Natural killer cell treated with Interleukin-12 subunit alpha and Interleukin-12 subunit beta and Interleukin-15 and Interleukin-18, amount 100 ng/mL, for 72 hours (primary cell): ENCODE data around the gene RNF123. TPM values are rescaled to one million over a fixed set of nuclear protein-coding genes. Genes with fewer than 3 reads are reported as not detected.

ENCODE experiments used
- ATAC-seq, 2 donors: fragments of 150-1000 bp; cut with Tn5 transposase in 1 of 2; sonication (Bioruptor Pico), chemical (Tn5 transposase) in 1 of 2; 2 replicates each; pipeline ENCODE4 v1.10.0; 2021
- DNase-seq: peaks from one replicate; pipeline ENCODE4 v3.0.0; 2022; ENCODE audit warnings: low spot score
- H3K27ac Mint-ChIP-seq, 2 donors: 1 replicate in 1 of 2; 2 replicates in 1 of 2; pipeline ENCODE4 v1.8.0; 2022; ENCODE audit warnings: mixed read lengths in 2 of 2, mild to moderate bottlenecking in 1 of 2, moderate library complexity in 1 of 2
- H3K27me3 Mint-ChIP-seq, 2 donors: 1 replicate in 1 of 2; 2 replicates in 1 of 2; pipeline ENCODE4 v1.8.0; 2022; ENCODE audit warnings: mixed read lengths in 2 of 2
- H3K36me3 Mint-ChIP-seq: one replicate; pipeline ENCODE4 v1.8.0; 2022; ENCODE audit warnings: mixed read lengths
- H3K4me1 Mint-ChIP-seq, 2 donors: 1 replicate in 1 of 2; 2 replicates in 1 of 2; pipeline ENCODE4 v1.8.0; 2022; ENCODE audit warnings: low read depth in 2 of 2, mixed read lengths in 2 of 2, mild to moderate bottlenecking in 1 of 2
- H3K4me3 Mint-ChIP-seq: one replicate; pipeline ENCODE4 v1.8.0; 2022; ENCODE audit warnings: mixed read lengths
- H3K9me3 Mint-ChIP-seq: 2 replicates; pipeline ENCODE4 v1.8.0; 2022; ENCODE audit warnings: mixed read lengths
- total RNA-seq, 2 donors: library from RNA; stranded (reverse); gene quantifications; one replicate each; pipeline ENCODE4 v1.2.3, GENCODE V29; 2022

Gene RNF123
- total RNA-seq, 2 donors from 2014 or later = 45.6 to 67.9 TPM

- H3K27me3 Mint-ChIP-seq = no peaks in the 10 kb centered on the region
- H3K4me3 Mint-ChIP-seq = peak overlapping the region; percentile 84
- DNase-seq = no peak
- ATAC-seq = no peak
- H3K4me1 Mint-ChIP-seq = peaks cover 24 to 40% of the 10 kb centered on the region in 2 donors
- H3K27ac Mint-ChIP-seq = peak overlapping the region; percentile 66 to 82
- no peaks in the 10 kb centered on the region for H3K36me3 Mint-ChIP-seq
- no peaks in the 10 kb centered on the region for H3K9me3 Mint-ChIP-seq
Observed at GRCh38 chr3:49717959-49718857, 28.9 kb downstream of the RNF123 start.

GRCh38 chr3:49718858-49719213 lies 29.5 kb downstream of the RNF123 start:
- peaks cover 24 to 40% of the 10 kb centered on the region in 2 donors for H3K4me1 Mint-ChIP-seq
- no peaks in the 10 kb centered on the region for H3K9me3 Mint-ChIP-seq
- H3K36me3 Mint-ChIP-seq = no peaks in the 10 kb centered on the region
- H3K27me3 Mint-ChIP-seq = no peaks in the 10 kb centered on the region
- DNase-seq (no peak), ATAC-seq (no peak)
- H3K27ac Mint-ChIP-seq = peak overlapping the region; percentile 66 to 82
- H3K4me3 Mint-ChIP-seq = peak overlapping the region; percentile 84

GRCh38 chr3:49719214-49719884 lies 30.0 kb downstream of the RNF123 start, which contains the start of gene AMIGO3:
Gene AMIGO3 (minus strand): TSS chr3:49719684. CDS start chr3:49719465, 219 bp downstream.
- H3K4me3 Mint-ChIP-seq = peak within 1 kb of the TSS; percentile 84
- H3K9me3 Mint-ChIP-seq = no peaks in the 10 kb centered on the region
- no peaks in the 10 kb centered on the region for H3K27me3 Mint-ChIP-seq
- no peaks in the 10 kb centered on the region for H3K36me3 Mint-ChIP-seq
- H3K4me1 Mint-ChIP-seq = peaks cover 28 to 41% of the 10 kb centered on the region in 2 donors
- peak; percentile 94 for DNase-seq
- peak; percentile 74 to 79 for ATAC-seq
- peak within 1 kb of the TSS; percentile 66 to 82 for H3K27ac Mint-ChIP-seq

- Mint-ChIP-seq H3K27me3 (no peaks in the 10 kb centered on the region), H3K9me3 (no peaks in the 10 kb centered on the region), H3K4me3 (peak overlapping the region; percentile 15), H3K36me3 (no peaks in the 10 kb centered on the region), H3K4me1 (peaks cover 29 to 41% of the 10 kb centered on the region in 2 donors), H3K27ac (peak overlapping the region; percentile 39 to 67)
- ATAC-seq = no peak
- no peak for DNase-seq
Observed at GRCh38 chr3:49720855-49721595, 31.7 kb downstream of the RNF123 start.

GRCh38 chr3:49721596-49721895 lies 32.2 kb downstream of the RNF123 start:
- Mint-ChIP-seq H3K27me3 (no peaks in the 10 kb centered on the region), H3K4me3 (no peak overlapping the region), H3K36me3 (no peaks in the 10 kb centered on the region), H3K4me1 (peaks cover 29 to 41% of the 10 kb centered on the region in 2 donors), H3K27ac (peak overlapping the region in 1 of 2 donors; percentile 39), H3K9me3 (no peaks in the 10 kb centered on the region)
- no peak for DNase-seq
- no peak for ATAC-seq

GRCh38 chr3:49721896-49722781 lies 32.8 kb downstream of the RNF123 start:
- H3K27me3 Mint-ChIP-seq = no peaks in the 10 kb centered on the region
- no peak for ATAC-seq
- peaks cover 29 to 41% of the 10 kb centered on the region in 2 donors for H3K4me1 Mint-ChIP-seq
- H3K4me3 Mint-ChIP-seq = peak overlapping the region; percentile 89
- no peaks in the 10 kb centered on the region for H3K9me3 Mint-ChIP-seq
- H3K36me3 Mint-ChIP-seq = no peaks in the 10 kb centered on the region
- peak overlapping the region; percentile 93 to 97 for H3K27ac Mint-ChIP-seq
- DNase-seq = no peak

- Mint-ChIP-seq H3K4me3 (peak overlapping the region; percentile 89), H3K36me3 (no peaks in the 10 kb centered on the region), H3K27me3 (no peaks in the 10 kb centered on the region), H3K4me1 (peaks cover 29 to 38% of the 10 kb centered on the region in 2 donors), H3K27ac (peak overlapping the region; percentile 93 to 97), H3K9me3 (no peaks in the 10 kb centered on the region)
- no peak for ATAC-seq
- DNase-seq = no peak
Observed at GRCh38 chr3:49722896-49723295, 33.5 kb downstream of the RNF123 start.

GRCh38 chr3:49723296-49723627 lies 33.9 kb downstream of the RNF123 start:
- Mint-ChIP-seq H3K27me3 (no peaks in the 10 kb centered on the region), H3K27ac (peak overlapping the region; percentile 93 to 97), H3K9me3 (no peaks in the 10 kb centered on the region), H3K4me1 (peaks cover 29 to 38% of the 10 kb centered on the region in 2 donors), H3K4me3 (peak overlapping the region; percentile 89), H3K36me3 (no peaks in the 10 kb centered on the region)
- DNase-seq (peak; percentile 79), ATAC-seq (peak; percentile 16 to 41)

- peak; percentile 92 to 94 for ATAC-seq
- H3K9me3 Mint-ChIP-seq = no peaks in the 10 kb centered on the region
- H3K27me3 Mint-ChIP-seq = no peaks in the 10 kb centered on the region
- H3K36me3 Mint-ChIP-seq = no peaks in the 10 kb centered on the region
- DNase-seq = peak; percentile 98
- peak within 1 kb of the TSS; percentile 89 for H3K4me3 Mint-ChIP-seq
- H3K4me1 Mint-ChIP-seq = peaks cover 23 to 33% of the 10 kb centered on the region in 2 donors
- H3K27ac Mint-ChIP-seq = peak within 1 kb of the TSS; percentile 93 to 97
Observed at GRCh38 chr3:49723628-49724551, 34.5 kb downstream of the RNF123 start, which contains the start of gene GMPPB. Gene GMPPB (minus strand): TSS chr3:49723951. CDS start chr3:49723726, 225 bp downstream.

- no peak for ATAC-seq
- DNase-seq = no peak
- peaks cover 19 to 27% of the 10 kb centered on the region in 2 donors for H3K4me1 Mint-ChIP-seq
- no peaks in the 10 kb centered on the region for H3K27me3 Mint-ChIP-seq
- H3K9me3 Mint-ChIP-seq = no peaks in the 10 kb centered on the region
- peak overlapping the region; percentile 93 to 97 for H3K27ac Mint-ChIP-seq
- peak overlapping the region; percentile 89 for H3K4me3 Mint-ChIP-seq
- no peaks in the 10 kb centered on the region for H3K36me3 Mint-ChIP-seq
Observed at GRCh38 chr3:49724586-49724985, 35.2 kb downstream of the RNF123 start.

GRCh38 chr3:49725906-49726681 lies 36.7 kb downstream of the RNF123 start:
- Mint-ChIP-seq H3K27ac (peak overlapping the region in 1 of 2 donors; percentile 78), H3K4me3 (no peak overlapping the region), H3K36me3 (peaks cover 3% of the 10 kb centered on the region), H3K9me3 (no peaks in the 10 kb centered on the region), H3K27me3 (no peaks in the 10 kb centered on the region), H3K4me1 (peaks cover 13 to 14% of the 10 kb centered on the region in 2 donors)
- DNase-seq = no peak
- ATAC-seq = no peak
